Peyer's patch (tissue), 4 donors: ENCODE data around the gene PKN2.

ENCODE experiments used
- CTCF ChIP-seq, 6 experiments: fragments of 450-650 bp in 4 of 6; fragments of 200-600 bp in 2 of 6; sonication (generic) in 1 of 6; IDR thresholded peaks; one replicate each; pipeline ENCODE4 v1.5.1; 2017 to 2019; ENCODE audit warnings: antibody characterized with exemption in 6 of 6, mild to moderate bottlenecking in 3 of 6, moderate library complexity in 1 of 6
- POLR2A ChIP-seq, 2 donors: fragments of 450-650 bp; IDR thresholded peaks; one replicate each; pipeline ENCODE4 v1.5.1; 2017; ENCODE audit warnings: antibody characterized with exemption in 2 of 2, mild to moderate bottlenecking in 2 of 2, moderate library complexity in 2 of 2

GRCh38 chr1:88691540-88691939, 7.5 kb downstream of the PKN2 start:
- TF ChIP-seq CTCF (IDR thresholded peaks at IDR 0.05) (no peak), POLR2A (IDR thresholded peaks at IDR 0.05) (no peak)
